Activated gamma-delta T cell (primary cell): ENCODE results near the gene HOXC10.

Source experiments
- DNase-seq: peaks from one replicate; lab custom pipeline; 2025; lab: John Stamatoyannopoulos, UW

The HOXC10 gene

GRCh38 chr12:54016478-54016964, 31.6 kb downstream of the HOXC10 start:
- no peak for DNase-seq

GRCh38 chr12:54017027-54017788, 32.3 kb downstream of the HOXC10 start:
- no peak for DNase-seq

GRCh38 chr12:54017878-54018467, 33.0 kb downstream of the HOXC10 start:
- DNase-seq, result peak; percentile 70

- no peak for DNase-seq
Observed at GRCh38 chr12:54018468-54018984, 33.6 kb downstream of the HOXC10 start.

GRCh38 chr12:54019091-54019811, 34.3 kb downstream of the HOXC10 start:
- DNase-seq, result no peak

GRCh38 chr12:54019924-54020590, 35.1 kb downstream of the HOXC10 start:
- DNase-seq, result no peak

- DNase-seq, result no peak
Observed at GRCh38 chr12:54020591-54021405, 35.9 kb downstream of the HOXC10 start.

GRCh38 chr12:54021432-54022013, 36.6 kb downstream of the HOXC10 start:
- DNase-seq, result no peak

- DNase-seq, result no peak
Observed at GRCh38 chr12:54022960-54023884, 38.3 kb downstream of the HOXC10 start.

- no peak for DNase-seq
Observed at GRCh38 chr12:54024127-54024526, 39.2 kb downstream of the HOXC10 start.

GRCh38 chr12:54024581-54025305, 39.8 kb downstream of the HOXC10 start:
- no peak for DNase-seq

- DNase-seq, result no peak
Observed at GRCh38 chr12:54025499-54026405, 40.8 kb downstream of the HOXC10 start.

- no peak for DNase-seq
Observed at GRCh38 chr12:54026640-54027441, 41.9 kb downstream of the HOXC10 start.

- DNase-seq, result no peak
Observed at GRCh38 chr12:54027442-54027786, 42.5 kb downstream of the HOXC10 start.

- no peak for DNase-seq
Observed at GRCh38 chr12:54028314-54029201, 43.6 kb downstream of the HOXC10 start, which contains the start of gene HOXC6. Gene HOXC6 (plus strand): TSS chr12:54028440. CDS start chr12:54028522, 82 bp downstream.
